Measurements from ENCODE around the gene ZNF282. TPM values are rescaled to one million over a fixed set of nuclear protein-coding genes. Genes with fewer than 3 reads are reported as not detected.

The ZNF282 gene
- total and polyA plus RNA-seq, 10 donors = 4.7 to 25.8 (median 18.1) TPM

DNA sequence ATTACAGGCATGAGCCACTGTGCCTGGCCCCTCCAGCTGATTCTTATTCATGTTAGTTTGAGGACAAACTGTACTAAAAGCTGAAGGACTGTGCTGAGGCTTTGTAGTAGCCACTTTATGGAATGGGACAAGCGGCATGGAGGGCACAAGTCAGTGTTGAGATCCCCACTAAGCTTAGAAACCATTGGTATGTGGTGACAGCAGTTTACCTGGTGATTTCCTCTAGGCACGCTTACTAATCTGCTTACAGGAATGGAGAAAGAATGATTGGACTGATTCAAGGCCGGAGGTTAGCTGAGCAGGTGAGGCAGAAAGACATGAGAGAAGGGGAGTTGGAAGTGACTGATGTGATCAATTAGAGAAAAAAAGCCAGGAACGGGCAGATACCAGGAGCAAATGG is 44.4 kb upstream of the ZNF282 start:
- intact Hi-C loops (cut with DNase I; ENCODE audit: low total_unique reads) = no loop called here
- TF ChIP-seq POLR2AphosphoS5 (IDR thresholded peaks at IDR 0.05) (no peak), POLR2A (IDR thresholded peaks at IDR 0.05) (no peak)
- TF ChIP-seq, protein P1, sequence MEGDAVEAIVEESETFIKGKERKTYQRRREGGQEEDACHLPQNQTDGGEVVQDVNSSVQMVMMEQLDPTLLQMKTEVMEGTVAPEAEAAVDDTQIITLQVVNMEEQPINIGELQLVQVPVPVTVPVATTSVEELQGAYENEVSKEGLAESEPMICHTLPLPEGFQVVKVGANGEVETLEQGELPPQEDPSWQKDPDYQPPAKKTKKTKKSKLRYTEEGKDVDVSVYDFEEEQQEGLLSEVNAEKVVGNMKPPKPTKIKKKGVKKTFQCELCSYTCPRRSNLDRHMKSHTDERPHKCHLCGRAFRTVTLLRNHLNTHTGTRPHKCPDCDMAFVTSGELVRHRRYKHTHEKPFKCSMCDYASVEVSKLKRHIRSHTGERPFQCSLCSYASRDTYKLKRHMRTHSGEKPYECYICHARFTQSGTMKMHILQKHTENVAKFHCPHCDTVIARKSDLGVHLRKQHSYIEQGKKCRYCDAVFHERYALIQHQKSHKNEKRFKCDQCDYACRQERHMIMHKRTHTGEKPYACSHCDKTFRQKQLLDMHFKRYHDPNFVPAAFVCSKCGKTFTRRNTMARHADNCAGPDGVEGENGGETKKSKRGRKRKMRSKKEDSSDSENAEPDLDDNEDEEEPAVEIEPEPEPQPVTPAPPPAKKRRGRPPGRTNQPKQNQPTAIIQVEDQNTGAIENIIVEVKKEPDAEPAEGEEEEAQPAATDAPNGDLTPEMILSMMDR (IDR thresholded peaks at IDR 0.05 in 8 of 11, conservative IDR thresholded peaks at IDR 0.05 in 3 of 11) = no peak
- H3K9me3 ChIP-seq = no peaks in the 10 kb centered on the region
- H3K36me3 ChIP-seq = peaks cover 0 to 28% (median 17%) of the 10 kb centered on the region in 6 donors
- H3K27me3 ChIP-seq (replicated peaks in 1 of 7) = no peaks in the 10 kb centered on the region
- DNase-seq = no peak
- H3K4me3 ChIP-seq = no peak overlapping the region
- WGBS, 5 donors = 66 to 78% (median 71%) methylated on average over 4 of the region's 4 CpGs
- no peak overlapping the region for H3K27ac ChIP-seq
- H3K4me1 ChIP-seq = peaks cover 15 to 61% (median 34%) of the 10 kb centered on the region in 6 donors

DNA sequence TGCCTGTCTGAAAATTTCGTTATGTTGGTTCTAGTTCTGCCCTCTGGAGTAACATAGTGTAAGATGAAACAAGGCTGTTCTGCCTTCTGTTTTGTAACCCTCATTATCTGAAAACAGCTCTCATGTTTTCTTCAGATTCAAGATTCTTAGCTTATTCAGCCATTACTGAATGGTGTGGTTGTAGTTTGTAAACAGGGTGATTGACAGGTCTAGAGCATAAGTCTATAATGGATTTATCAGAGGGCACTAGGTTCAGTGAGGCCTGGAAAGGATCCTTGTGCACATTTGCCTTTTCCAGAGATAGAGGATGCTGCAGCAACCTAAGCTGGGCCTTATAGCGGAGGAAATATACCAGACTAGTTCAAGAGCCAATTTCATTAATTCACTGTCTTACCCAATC is 42.0 kb upstream of the ZNF282 start:
- TF ChIP-seq, protein P1 (IDR thresholded peaks at IDR 0.05 in 8 of 11, conservative IDR thresholded peaks at IDR 0.05 in 3 of 11) = no peak
- no peak for TF ChIP-seq POLR2A (IDR thresholded peaks at IDR 0.05)
- TF ChIP-seq POLR2AphosphoS5 (IDR thresholded peaks at IDR 0.05) = no peak
- H3K4me1 ChIP-seq = peaks cover 6 to 44% (median 21%) of the 10 kb centered on the region in 6 donors
- no peaks in the 10 kb centered on the region for H3K27me3 ChIP-seq (replicated peaks in 1 of 7)
- no peaks in the 10 kb centered on the region for H3K9me3 ChIP-seq
- H3K36me3 ChIP-seq = peaks cover 0 to 52% (median 26%) of the 10 kb centered on the region in 6 donors
- no peak overlapping the region for H3K27ac ChIP-seq
- no peak for DNase-seq
- H3K4me3 ChIP-seq = no peak overlapping the region
- intact Hi-C loops (cut with DNase I; ENCODE audit: low total_unique reads) = no loop called here
- WGBS, 5 donors = 89 to 100% (median 97%) methylated on average over 2 of the region's 2 CpGs

DNA sequence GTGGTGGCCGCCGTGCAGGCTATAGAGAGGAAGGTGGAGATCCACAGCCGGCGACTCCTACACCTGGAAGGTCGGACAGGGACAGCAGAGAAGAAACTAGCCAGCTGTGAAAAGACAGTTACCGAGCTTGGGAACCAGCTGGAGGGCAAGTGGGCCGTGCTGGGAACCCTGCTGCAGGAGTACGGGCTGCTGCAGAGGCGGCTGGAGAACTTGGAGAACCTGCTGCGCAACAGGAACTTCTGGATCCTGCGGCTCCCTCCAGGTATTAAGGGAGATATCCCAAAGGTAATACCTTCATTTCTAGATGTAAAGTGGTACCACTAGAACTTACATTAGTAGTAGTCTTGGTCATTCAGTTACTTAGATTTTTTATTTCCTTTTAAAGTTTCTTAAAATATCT is 41.3 kb upstream of the ZNF282 start:
- H3K4me3 ChIP-seq = no peak overlapping the region
- H3K9me3 ChIP-seq = no peaks in the 10 kb centered on the region
- no peak for DNase-seq
- WGBS, 5 donors = 89 to 97% (median 94%) methylated on average over 11 of the region's 11 CpGs
- intact Hi-C loops (cut with DNase I; ENCODE audit: low total_unique reads) = no loop called here
- peaks cover 0 to 59% (median 32%) of the 10 kb centered on the region in 6 donors for H3K36me3 ChIP-seq
- no peaks in the 10 kb centered on the region for H3K27me3 ChIP-seq (replicated peaks in 1 of 7)
- H3K4me1 ChIP-seq = peaks cover 0 to 37% (median 14%) of the 10 kb centered on the region in 6 donors
- H3K27ac ChIP-seq = no peak overlapping the region
- no peak for TF ChIP-seq POLR2AphosphoS5 (IDR thresholded peaks at IDR 0.05)
- TF ChIP-seq, protein P1 (IDR thresholded peaks at IDR 0.05 in 8 of 11, conservative IDR thresholded peaks at IDR 0.05 in 3 of 11) = no peak
- TF ChIP-seq POLR2A (IDR thresholded peaks at IDR 0.05) = no peak

DNA sequence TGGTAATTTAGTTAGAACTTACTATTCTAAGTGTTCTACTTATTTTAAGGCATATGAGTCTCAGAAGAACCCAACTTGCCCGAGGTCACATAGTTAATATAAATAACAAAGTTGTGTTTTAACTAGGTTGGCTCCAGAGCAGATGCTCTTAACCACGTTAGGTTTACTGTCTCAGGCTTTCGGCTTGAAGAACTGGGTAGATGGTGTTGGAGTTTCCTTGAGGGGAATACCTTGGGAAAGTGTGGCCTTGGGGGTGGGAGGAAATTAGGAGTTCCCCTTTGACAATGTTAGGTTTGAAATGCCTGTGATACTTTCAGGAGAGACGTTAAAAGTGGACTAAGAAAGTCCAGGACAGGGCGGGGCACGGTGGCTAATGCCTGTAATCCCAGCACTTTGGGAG is 38.4 kb upstream of the ZNF282 start:
- no peak for DNase-seq
- Histone ChIP-seq H3K27me3 (replicated peaks in 1 of 7) (no peaks in the 10 kb centered on the region), H3K4me1 (peaks cover 0 to 18% (median 6%) of the 10 kb centered on the region in 6 donors), H3K9me3 (no peaks in the 10 kb centered on the region), H3K36me3 (peaks cover 0 to 85% (median 38%) of the 10 kb centered on the region in 6 donors), H3K4me3 (no peak overlapping the region), H3K27ac (no peak overlapping the region)
- TF ChIP-seq POLR2A (IDR thresholded peaks at IDR 0.05) (no peak), POLR2AphosphoS5 (IDR thresholded peaks at IDR 0.05) (no peak)
- TF ChIP-seq, protein P1 (IDR thresholded peaks at IDR 0.05 in 8 of 11, conservative IDR thresholded peaks at IDR 0.05 in 3 of 11) = no peak
- intact Hi-C loops (cut with DNase I; ENCODE audit: low total_unique reads) = no loop called here
- 82 to 94% (median 85%) methylated on average over 6 of the region's 6 CpGs for WGBS, 5 donors

Data from spleen (tissue), 11 donors.